ENCODE measurements around the gene TBC1D2B. TPM values are rescaled to one million over a fixed set of nuclear protein-coding genes. Genes with fewer than 3 reads are reported as not detected.

Gene TBC1D2B
- total RNA-seq, 1 experiment from 2014 or later, result 15.9 TPM

GRCh38 chr15:78073046-78073787 lies 4.3 kb downstream of the TBC1D2B start:
- DNase-seq (ENCODE audit: low read depth), result no peak

DNA sequence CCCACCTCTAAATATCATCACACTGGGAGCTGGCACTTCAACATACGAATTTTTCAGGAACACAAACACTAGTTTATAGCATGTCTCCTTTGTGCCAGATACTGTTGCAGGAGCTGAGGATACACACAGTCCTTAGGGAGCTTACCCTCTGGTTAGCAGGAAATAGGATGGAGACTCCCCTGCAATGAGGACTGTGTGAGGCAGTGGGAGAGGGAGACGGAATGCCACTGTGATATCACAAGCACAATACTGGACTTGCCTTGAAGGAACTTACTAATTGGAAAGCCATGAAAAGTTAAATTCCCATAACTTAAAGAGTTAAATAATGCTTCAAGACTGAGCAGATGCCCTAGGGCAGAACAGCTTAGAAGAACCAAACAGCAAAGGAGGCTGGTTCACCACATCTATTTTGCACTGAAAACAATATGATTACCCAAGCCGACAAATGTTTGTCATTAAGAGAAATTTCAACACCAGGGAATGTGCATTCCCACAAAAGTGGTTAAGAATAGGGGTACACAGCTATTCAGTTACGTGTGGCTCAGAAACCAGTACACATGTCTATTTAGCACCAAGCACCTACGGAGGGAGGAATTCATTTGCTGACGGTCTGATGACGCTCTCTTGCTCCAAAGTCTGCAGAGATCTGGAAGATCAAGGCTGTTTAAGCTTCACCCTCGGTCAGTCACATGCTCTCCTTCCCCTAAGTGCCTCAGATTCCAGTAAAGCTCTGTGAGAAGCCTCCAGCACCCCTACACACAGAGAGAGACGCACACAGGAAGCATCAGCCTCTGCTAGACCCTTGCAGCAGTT lies 5.2 kb downstream of the TBC1D2B start:
- no peak for DNase-seq (ENCODE audit: low read depth)

- no peak for DNase-seq (ENCODE audit: low read depth)
Measured at GRCh38 chr15:78071383-78071782, 6.1 kb downstream of the TBC1D2B start.

DNA sequence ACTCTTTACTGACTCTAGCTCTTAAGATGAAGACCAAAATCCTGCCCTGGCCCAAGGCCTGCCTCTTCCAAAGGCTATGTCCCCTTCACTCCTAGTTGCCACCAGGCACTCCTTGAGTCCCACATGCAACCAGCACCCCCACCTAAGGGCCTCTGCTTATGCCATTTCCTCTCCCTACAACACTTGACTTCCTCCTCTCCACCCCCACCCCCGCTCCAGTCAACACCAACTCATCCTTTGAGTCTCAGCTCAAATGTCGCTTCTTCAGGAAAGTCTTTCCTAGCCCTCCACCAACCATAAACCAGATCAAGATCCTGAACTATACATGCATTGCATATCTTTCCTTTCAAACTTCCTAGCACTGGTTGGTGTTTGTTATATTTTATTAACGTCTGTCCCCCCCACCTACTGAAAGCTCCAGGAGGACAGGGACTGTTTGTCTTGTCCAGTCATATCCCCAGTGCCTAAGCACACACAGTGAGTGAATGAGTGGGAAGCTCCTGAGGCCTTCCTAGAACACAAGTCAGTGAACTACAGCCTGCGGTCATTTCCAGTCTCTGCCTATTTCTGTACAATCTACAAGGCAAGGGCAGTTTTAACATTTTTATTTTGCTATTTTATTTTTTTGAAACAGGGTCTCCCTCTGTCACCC lies 7.3 kb downstream of the TBC1D2B start:
- DNase-seq (ENCODE audit: low read depth), result peak; percentile 69

- no peak for DNase-seq (ENCODE audit: low read depth)
Measured at GRCh38 chr15:78069462-78070029, 8.0 kb downstream of the TBC1D2B start.

- DNase-seq (ENCODE audit: low read depth), result no peak
Measured at GRCh38 chr15:78069052-78069414, 8.5 kb downstream of the TBC1D2B start.

DNA sequence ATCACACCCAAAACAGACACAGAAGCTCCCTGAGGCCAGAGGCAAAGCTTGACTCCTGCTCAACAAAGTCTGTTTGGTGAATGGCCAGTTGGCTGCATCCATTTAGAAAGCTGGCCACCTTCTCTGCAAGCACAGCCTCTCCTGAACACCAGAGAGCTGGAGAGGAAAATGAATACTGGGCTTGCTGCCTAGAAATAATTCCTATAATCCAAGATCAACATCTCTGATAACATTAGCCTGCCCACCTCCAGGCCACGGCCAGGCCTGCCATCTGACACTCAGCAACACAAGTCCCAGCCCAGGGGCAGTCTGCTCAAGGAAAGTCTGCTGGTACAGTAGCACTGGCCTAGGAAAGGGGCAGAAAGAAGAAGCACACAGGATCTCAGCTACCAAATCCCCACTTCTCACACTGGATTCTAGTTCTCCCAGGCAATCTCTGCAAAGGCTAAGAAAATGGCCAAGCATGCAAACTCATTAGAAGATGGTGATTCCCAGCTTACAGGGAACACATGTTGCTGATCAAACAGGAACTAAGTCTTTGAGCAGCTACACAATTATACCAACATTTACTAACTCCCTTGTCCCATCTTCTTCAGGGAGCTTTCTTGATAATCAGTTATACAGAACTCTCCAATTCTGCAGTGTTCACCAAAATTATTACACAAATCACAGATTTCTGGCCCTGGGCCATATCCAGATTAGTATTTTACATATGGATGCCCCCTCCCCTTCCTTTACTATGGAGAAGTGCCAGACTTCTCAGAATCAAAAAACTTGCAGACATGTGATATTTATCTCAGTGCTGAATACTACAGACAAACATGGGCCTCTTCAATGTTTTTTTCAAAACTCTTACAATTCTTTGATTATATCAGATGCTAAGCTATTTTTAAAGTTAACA lies 9.9 kb downstream of the TBC1D2B start:
- DNase-seq (ENCODE audit: low read depth), result no peak

DNA sequence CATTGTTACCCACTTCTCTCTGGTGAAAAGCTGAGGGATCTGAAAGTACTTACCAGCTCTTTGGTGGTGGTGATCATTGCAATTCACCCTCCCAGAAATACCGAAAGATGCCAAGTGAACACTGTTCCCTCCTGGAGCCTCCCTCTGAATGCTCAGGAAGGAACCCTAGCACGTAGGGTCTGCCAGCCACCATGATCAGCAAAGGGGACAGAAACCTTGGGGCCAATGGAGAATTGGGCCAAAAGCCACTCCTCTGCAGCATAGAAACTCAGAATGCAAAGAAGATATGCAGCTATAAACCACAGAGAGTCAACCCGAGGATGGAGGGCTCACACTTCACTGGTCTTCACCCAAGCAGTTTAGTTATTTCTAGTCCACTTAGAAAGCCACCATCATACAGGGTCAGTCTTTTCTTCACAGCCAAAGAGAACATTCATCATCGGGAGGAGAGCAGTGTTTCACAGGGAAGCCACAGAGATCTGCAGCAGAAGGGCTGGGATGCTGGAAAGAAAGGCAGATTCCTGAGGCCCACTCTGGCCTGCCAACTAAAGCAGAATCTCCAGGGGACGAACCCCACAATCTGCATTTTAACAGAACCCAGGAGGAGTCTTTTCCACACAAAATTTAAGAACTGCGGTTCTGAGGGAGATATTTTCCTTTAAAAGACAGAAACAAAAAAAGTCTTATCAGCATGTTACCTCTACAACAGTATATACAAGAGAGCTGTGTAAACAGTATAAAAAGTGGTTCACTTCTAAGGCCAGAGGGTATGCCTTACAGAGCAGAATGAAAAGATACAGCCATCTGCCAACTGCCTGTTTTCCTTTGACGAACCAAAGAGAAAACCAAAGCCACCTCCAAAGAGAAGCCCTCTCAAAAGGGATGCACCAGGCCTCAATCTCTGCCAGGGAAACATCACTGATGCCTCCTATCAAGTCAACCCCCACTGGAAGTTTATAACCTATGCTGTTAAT lies 11.3 kb downstream of the TBC1D2B start:
- no peak for DNase-seq (ENCODE audit: low read depth)

DNA sequence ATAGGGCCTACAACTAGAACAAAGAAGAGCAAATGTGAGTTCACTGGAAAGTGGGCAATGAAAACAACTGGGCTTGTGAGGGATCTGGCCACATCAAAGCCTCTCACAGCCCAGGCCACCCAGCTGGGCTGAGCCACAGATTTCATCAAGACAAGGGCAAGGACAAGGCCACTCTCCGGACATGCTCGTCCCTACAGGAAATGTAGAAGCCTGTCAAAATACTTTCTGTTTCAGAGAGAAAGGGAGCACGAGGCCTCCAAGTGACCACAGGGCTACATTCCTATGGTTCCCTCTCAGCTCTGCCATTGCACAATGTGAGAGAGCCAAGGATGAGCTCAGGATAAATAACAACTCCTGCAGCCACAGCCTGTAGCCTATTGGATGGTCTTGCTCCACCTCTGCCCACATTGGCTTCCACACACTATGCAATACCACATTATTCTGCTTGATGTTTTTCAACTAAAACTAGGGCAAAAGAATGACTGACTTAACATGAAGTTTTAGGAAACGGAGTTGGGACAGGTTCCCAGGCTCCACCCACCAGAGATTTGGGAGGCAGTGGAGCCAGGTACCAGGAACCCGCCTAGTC lies 12.1 kb downstream of the TBC1D2B start:
- DNase-seq (ENCODE audit: low read depth), result peak; percentile 92

DNA sequence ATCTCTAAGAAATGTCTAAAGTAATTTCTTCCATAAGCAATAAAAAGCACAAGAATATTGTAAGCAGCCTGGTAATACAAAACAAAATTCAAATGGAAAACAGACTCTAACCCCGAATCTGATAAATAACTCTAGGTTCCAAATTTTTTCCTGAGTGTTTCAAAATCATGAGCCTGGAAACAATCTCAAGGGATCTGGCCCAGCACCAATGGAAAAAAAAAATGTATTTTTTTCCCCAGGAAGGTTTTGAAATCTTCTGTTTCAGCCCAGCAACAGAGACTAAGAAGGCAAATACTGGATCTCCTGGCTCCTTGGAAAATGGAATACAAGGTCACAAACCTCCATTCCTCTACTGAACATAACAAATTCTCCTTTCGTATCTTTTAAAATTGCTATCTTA lies 13.0 kb downstream of the TBC1D2B start:
- DNase-seq (ENCODE audit: low read depth), result no peak

- DNase-seq (ENCODE audit: low read depth), result no peak
Measured at GRCh38 chr15:78063970-78064385, 13.5 kb downstream of the TBC1D2B start.

DNA sequence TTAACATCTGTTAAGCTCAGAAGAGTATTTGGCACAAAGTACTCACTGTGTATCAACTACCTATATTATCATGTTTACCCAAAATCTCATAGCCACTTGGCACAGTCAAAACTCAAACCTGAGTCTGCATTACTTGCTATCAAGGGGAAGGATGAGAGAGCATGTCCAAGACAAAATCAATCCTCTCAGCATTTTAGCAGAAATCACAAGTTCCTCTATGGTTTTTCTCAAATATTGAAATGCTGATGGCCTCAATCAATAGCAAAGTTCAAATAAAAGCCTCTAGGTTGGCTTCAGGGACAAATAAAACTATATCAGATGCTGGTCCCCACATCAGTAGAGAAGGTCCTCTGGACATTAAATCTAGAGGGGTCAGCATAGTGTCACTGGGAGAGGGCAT lies 14.3 kb downstream of the TBC1D2B start:
- no peak for DNase-seq (ENCODE audit: low read depth)

- DNase-seq (ENCODE audit: low read depth), result peak; percentile 51
Measured at GRCh38 chr15:78061963-78062427, 15.5 kb downstream of the TBC1D2B start.

DNA sequence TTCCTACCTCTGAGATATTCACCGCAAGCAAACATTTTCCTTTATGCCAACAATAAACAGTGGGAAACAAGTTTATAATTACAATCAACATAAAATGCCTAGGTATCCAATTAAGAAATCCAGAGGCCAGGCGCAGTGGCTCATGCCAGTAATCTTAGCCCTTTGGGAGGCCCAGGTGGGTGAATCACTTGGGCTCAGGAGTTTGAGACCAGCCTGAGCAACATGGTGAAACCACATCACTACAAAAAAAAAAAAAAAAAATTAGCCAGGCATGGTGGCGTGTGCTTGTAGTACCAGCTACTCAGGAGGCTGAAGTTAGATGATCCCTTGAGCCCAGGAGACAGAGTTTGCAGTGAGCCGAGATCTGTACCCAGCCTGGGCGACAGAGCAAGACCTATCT lies 17.3 kb downstream of the TBC1D2B start:
- DNase-seq (ENCODE audit: low read depth), result no peak

DNA sequence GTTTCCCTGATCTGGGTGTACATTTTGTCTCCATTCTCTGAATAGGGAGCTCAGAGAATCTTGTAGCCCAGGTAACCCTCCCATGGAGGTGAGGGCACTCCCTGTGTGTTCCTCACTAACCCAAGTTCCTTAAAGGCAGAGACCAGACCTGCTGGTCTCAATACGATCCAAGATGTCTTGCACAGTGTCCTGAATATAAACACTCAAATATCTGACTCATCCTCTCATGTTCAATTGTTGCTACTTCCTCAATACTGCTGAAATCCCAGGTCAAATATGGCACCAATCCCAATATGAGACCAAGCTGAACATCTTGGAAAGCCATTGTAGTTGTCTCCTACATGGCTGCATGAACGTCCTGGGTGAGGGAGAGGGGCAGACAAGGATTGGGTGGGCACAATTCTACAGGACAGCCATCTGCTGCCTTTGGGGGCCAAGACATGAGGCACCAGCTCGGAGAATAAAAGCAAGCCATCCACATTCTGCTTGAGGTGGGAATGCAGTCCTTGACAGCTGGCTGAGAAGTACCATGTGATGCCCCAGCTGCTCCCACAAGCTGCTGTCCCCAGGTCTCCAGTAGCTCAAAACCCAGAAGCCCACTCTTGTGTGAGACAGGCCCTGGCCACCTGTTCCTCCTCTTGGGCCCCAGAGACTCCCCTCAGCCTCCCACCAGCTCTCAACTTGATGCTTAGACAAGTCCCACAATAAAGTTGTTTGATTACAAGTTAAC lies 18.2 kb downstream of the TBC1D2B start:
- peak; percentile 50 for DNase-seq (ENCODE audit: low read depth)

GRCh38 chr15:78058401-78058935 lies 19.0 kb downstream of the TBC1D2B start:
- DNase-seq (ENCODE audit: low read depth), result no peak

- no peak for DNase-seq (ENCODE audit: low read depth)
Measured at GRCh38 chr15:78057803-78058202, 19.7 kb downstream of the TBC1D2B start.

DNA sequence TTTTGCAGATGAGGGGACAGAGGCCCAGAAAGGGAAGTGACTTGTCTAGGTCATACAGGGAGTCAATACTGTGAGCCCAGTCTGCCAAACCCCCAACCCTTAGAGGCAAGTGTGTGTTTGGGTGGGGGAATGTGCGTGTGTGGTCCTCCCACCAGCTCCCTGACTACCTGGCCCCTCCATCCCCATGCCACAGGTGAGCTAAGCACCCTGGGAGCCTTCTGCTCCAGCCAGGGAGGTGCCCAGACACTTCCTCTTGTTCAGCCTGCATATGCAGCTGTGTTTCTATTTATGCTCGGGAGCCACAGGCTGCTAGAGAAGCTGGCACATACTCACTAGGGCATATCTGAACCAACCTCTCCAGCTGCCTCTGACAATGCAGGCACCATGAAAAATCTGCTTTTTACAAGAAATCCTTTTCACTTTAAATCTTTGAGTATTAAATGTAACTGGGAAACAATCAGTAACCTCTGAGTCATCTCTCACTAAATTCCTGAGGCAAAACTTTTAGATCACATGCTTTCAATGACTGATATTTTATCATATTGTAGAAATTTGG lies 20.7 kb downstream of the TBC1D2B start:
- peak; percentile 42 for DNase-seq (ENCODE audit: low read depth)

Measured in HT1080 (cell line).